ENCODE results near the gene SLC9A5. TPM values are rescaled to one million over a fixed set of nuclear protein-coding genes. Genes with fewer than 3 reads are reported as not detected.

SLC9A5 gene
- total RNA-seq, 4 donors from 2014 or later = 0.55 to 4.5 (median 1.5) TPM

- H3K36me3 ChIP-seq = peaks cover 0 to 26% (median 10%) of the 10 kb centered on the region in 4 donors
- H3K27me3 ChIP-seq = no peaks in the 10 kb centered on the region
- 87% methylated on average over 16 of the region's 16 CpGs; no CpG with 5 or more reads in 1 of the 2 donors for WGBS, 2 donors (ENCODE audit: low coverage in 1 of 2)
- in situ Hi-C loops (cut with MboI; ENCODE audit: low pct_ligation_motif_present in 1 of 4, low pct_unique_long_range_greater_than_20kb in 1 of 4, low sequenced_read_pairs in 3 of 4) (no loop called here), intact Hi-C loops (cut with DNase I; ENCODE audit: low total_unique reads) (no loop called here)
- DNase-seq = no peak
- no peak for TF ChIP-seq POLR2A (IDR thresholded peaks at IDR 0.05)
- TF ChIP-seq POLR2AphosphoS5 (IDR thresholded peaks at IDR 0.05) = no peak
- no peak for TF ChIP-seq EP300 (IDR thresholded peaks at IDR 0.05; ENCODE audit: low read depth)
- TF ChIP-seq CTCF (IDR thresholded peaks at IDR 0.05) = no peak
- peaks cover 14 to 27% (median 26%) of the 10 kb centered on the region in 4 donors for H3K4me1 ChIP-seq
- H3K4me3 ChIP-seq = no peak overlapping the region
- H3K27ac ChIP-seq = no peak overlapping the region
- H3K9me3 ChIP-seq = no peaks in the 10 kb centered on the region
These were observed 11.1 kb upstream of the SLC9A5 start for GRCh38 chr16:67237396-67238277.

- Histone ChIP-seq H3K27ac (no peak overlapping the region), H3K4me1 (peaks cover 14 to 31% (median 28%) of the 10 kb centered on the region in 4 donors), H3K9me3 (no peaks in the 10 kb centered on the region), H3K36me3 (peaks cover 0 to 26% (median 10%) of the 10 kb centered on the region in 4 donors), H3K27me3 (no peaks in the 10 kb centered on the region), H3K4me3 (no peak overlapping the region)
- DNase-seq = no peak
- WGBS, 2 donors (ENCODE audit: low coverage in 1 of 2) = 97% methylated on average over 3 of the region's 3 CpGs; no CpG with 5 or more reads in 1 of the 2 donors
- intact Hi-C loops (cut with DNase I; ENCODE audit: low total_unique reads) = no loop called here
- TF ChIP-seq POLR2A (IDR thresholded peaks at IDR 0.05) = no peak
- TF ChIP-seq EP300 (IDR thresholded peaks at IDR 0.05; ENCODE audit: low read depth) = no peak
- TF ChIP-seq CTCF (IDR thresholded peaks at IDR 0.05) = no peak
- no peak for TF ChIP-seq POLR2AphosphoS5 (IDR thresholded peaks at IDR 0.05)
- in situ Hi-C loops (cut with MboI; ENCODE audit: low pct_ligation_motif_present in 1 of 4, low pct_unique_long_range_greater_than_20kb in 1 of 4, low sequenced_read_pairs in 3 of 4) = no loop called here
These were observed 10.6 kb upstream of the SLC9A5 start for GRCh38 chr16:67238278-67238575.

GRCh38 chr16:67238806-67239470, 9.8 kb upstream of the SLC9A5 start:
- H3K27me3 ChIP-seq = no peaks in the 10 kb centered on the region
- intact Hi-C loops (cut with DNase I; ENCODE audit: low total_unique reads) = no loop called here
- 90% methylated on average over 9 of the region's 9 CpGs; no CpG with 5 or more reads in 1 of the 2 donors for WGBS, 2 donors (ENCODE audit: low coverage in 1 of 2)
- TF ChIP-seq POLR2AphosphoS5 (IDR thresholded peaks at IDR 0.05) (no peak), EP300 (IDR thresholded peaks at IDR 0.05; ENCODE audit: low read depth) (no peak), CTCF (IDR thresholded peaks at IDR 0.05) (no peak), POLR2A (IDR thresholded peaks at IDR 0.05) (no peak)
- no peaks in the 10 kb centered on the region for H3K9me3 ChIP-seq
- H3K4me3 ChIP-seq = no peak overlapping the region
- no peak overlapping the region for H3K27ac ChIP-seq
- H3K4me1 ChIP-seq = peaks cover 16 to 38% (median 33%) of the 10 kb centered on the region in 4 donors
- peaks cover 0 to 26% (median 10%) of the 10 kb centered on the region in 4 donors for H3K36me3 ChIP-seq
- DNase-seq = no peak
- in situ Hi-C loops (cut with MboI; ENCODE audit: low pct_ligation_motif_present in 1 of 4, low pct_unique_long_range_greater_than_20kb in 1 of 4, low sequenced_read_pairs in 3 of 4) = no loop called here

GRCh38 chr16:67240506-67240905, 8.3 kb upstream of the SLC9A5 start:
- intact Hi-C loops (cut with DNase I; ENCODE audit: low total_unique reads) = no loop called here
- H3K9me3 ChIP-seq = no peaks in the 10 kb centered on the region
- in situ Hi-C loops (cut with MboI; ENCODE audit: low pct_ligation_motif_present in 1 of 4, low pct_unique_long_range_greater_than_20kb in 1 of 4, low sequenced_read_pairs in 3 of 4) = no loop called here
- H3K4me1 ChIP-seq = peaks cover 31 to 54% (median 48%) of the 10 kb centered on the region in 4 donors
- WGBS, 2 donors (ENCODE audit: low coverage in 1 of 2) = 78% methylated on average over 4 of the region's 4 CpGs; no CpG with 5 or more reads in 1 of the 2 donors
- H3K27ac ChIP-seq = peak overlapping the region; percentile 79 to 94 (median 84)
- H3K27me3 ChIP-seq = no peaks in the 10 kb centered on the region
- no peak overlapping the region for H3K4me3 ChIP-seq
- TF ChIP-seq POLR2A (IDR thresholded peaks at IDR 0.05) = no peak
- TF ChIP-seq POLR2AphosphoS5 (IDR thresholded peaks at IDR 0.05) = no peak
- no peak for TF ChIP-seq CTCF (IDR thresholded peaks at IDR 0.05)
- TF ChIP-seq EP300 (IDR thresholded peaks at IDR 0.05; ENCODE audit: low read depth) = no peak
- peaks cover 0 to 26% (median 7%) of the 10 kb centered on the region in 4 donors for H3K36me3 ChIP-seq
- no peak for DNase-seq

All from transverse colon (tissue), 4 donors.